Measurements from ENCODE around the gene DDX43. TPM values are rescaled to one million over a fixed set of nuclear protein-coding genes. Genes with fewer than 3 reads are reported as not detected.
"Not testable (repeated sequence)": the region's sequence is repeated elsewhere in the genome, so short reads cannot be mapped to it uniquely, and the experiment has no call there.

The DDX43 gene
- total and polyA plus RNA-seq, 2 donors from 2014 or later = 0.15 to 1.4 TPM

DNA sequence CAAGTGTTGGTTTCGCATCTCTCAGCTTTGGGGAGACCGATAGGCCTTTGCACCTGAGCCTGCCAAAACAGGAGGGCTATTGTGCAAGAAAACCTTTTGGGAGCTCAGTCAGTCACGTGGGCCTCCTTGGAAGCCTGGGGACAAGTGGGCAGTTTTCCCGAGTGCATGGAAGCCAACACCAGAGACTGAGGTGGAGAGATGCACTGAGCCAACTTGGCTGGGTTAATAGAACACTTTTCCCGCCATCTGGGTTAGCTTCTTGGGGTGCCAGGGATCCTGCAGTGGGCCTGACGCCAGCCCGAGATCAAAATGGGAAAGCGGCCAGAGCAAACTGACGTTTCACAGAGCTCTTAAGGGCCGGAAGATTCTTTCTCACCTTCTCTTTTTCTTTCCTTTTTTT lies 22.1 kb upstream of the DDX43 start:
- intact Hi-C loops (cut with DNase I) = no loop called here

DNA sequence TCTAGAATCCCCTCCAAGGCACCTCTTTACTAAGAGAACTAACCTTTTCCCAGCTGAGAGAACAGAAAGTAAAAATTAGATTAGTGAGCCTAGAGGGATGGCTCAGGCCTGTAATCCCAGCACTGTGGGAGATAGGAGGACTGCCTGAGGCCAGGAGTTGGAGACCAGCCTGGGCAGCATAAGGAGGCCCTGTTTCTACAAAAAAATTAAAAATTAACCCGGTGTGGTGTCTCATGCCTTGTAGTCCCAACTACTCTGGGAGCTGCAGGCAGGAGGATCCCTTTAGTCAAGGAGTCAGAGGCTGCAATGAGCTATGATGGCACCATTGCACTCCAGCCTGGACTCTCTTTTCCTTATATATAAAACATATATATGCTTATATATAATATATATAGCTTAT lies 19.4 kb upstream of the DDX43 start:
- intact Hi-C loops (cut with DNase I) = no loop called here
- DNase-seq (no peak), FAIRE-seq (no peak)
- TF ChIP-seq, protein P1, sequence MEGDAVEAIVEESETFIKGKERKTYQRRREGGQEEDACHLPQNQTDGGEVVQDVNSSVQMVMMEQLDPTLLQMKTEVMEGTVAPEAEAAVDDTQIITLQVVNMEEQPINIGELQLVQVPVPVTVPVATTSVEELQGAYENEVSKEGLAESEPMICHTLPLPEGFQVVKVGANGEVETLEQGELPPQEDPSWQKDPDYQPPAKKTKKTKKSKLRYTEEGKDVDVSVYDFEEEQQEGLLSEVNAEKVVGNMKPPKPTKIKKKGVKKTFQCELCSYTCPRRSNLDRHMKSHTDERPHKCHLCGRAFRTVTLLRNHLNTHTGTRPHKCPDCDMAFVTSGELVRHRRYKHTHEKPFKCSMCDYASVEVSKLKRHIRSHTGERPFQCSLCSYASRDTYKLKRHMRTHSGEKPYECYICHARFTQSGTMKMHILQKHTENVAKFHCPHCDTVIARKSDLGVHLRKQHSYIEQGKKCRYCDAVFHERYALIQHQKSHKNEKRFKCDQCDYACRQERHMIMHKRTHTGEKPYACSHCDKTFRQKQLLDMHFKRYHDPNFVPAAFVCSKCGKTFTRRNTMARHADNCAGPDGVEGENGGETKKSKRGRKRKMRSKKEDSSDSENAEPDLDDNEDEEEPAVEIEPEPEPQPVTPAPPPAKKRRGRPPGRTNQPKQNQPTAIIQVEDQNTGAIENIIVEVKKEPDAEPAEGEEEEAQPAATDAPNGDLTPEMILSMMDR (IDR thresholded peaks at IDR 0.05; ENCODE audit: borderline replicate concordance, extremely low read depth, insufficient read depth) = no peak
- Histone ChIP-seq H3K9ac (ENCODE audit: low read length in 3 of 3) (no peak overlapping the region), H3K27ac (ENCODE audit: low read depth in 2 of 2, low read length in 2 of 2) (no peak overlapping the region), H3K4me3 (ENCODE audit: low read length in 3 of 3) (no peak overlapping the region), H3K27me3 (ENCODE audit: control insufficient read depth, insufficient read depth, low read length) (no peaks in the 10 kb centered on the region), H3K9me3 (ENCODE audit: control insufficient read depth in 2 of 3, insufficient read depth in 1 of 3, low read length in 3 of 3) (peaks cover 0 to 5% (median 0%) of the 10 kb centered on the region in 3 donors), H3K36me3 (ENCODE audit: control insufficient read depth in 2 of 3, insufficient read depth in 3 of 3, low read length in 3 of 3) (no peaks in the 10 kb centered on the region), H3K4me1 (ENCODE audit: control insufficient read depth in 2 of 3, insufficient read depth in 2 of 3, low read depth in 1 of 3, low read length in 3 of 3) (no peaks in the 10 kb centered on the region)

More for the DNA sequence above, 22.1 kb upstream of the DDX43 start:
- Histone ChIP-seq H3K9ac (ENCODE audit: low read length in 3 of 3) (no peak overlapping the region), H3K4me3 (ENCODE audit: low read length in 3 of 3) (no peak overlapping the region), H3K4me1 (ENCODE audit: control insufficient read depth in 2 of 3, insufficient read depth in 2 of 3, low read depth in 1 of 3, low read length in 3 of 3) (no peaks in the 10 kb centered on the region), H3K36me3 (ENCODE audit: control insufficient read depth in 2 of 3, insufficient read depth in 3 of 3, low read length in 3 of 3) (no peaks in the 10 kb centered on the region), H3K27ac (ENCODE audit: low read depth in 2 of 2, low read length in 2 of 2) (no peak overlapping the region), H3K9me3 (ENCODE audit: control insufficient read depth in 2 of 3, insufficient read depth in 1 of 3, low read length in 3 of 3) (peaks cover 0 to 5% (median 0%) of the 10 kb centered on the region in 3 donors), H3K27me3 (ENCODE audit: control insufficient read depth, insufficient read depth, low read length) (no peaks in the 10 kb centered on the region)
- no peak for FAIRE-seq
- DNase-seq = no peak
- TF ChIP-seq, protein P1 (IDR thresholded peaks at IDR 0.05; ENCODE audit: borderline replicate concordance, extremely low read depth, insufficient read depth) = no peak

DNA sequence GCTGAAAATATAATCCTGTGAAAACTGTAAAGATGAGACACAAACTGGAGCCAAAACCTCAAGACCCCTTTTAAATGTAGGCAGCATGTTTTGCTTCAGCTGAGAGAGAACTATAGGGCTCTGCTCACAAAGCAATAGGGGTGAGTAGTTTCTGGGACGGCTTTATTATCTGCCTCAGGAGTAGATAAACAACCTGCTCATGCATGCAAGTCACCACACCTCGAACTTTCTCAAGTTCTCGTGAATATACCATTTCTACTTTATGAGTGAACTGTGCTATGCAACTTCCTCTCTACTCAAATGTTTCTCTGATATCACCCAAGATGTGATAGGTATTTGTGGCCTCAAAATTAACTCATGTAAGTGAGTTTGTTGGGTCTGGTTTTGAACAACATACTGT lies 17.4 kb upstream of the DDX43 start:
- Histone ChIP-seq H3K9me3 (ENCODE audit: control insufficient read depth in 2 of 3, insufficient read depth in 1 of 3, low read length in 3 of 3) (peaks cover 0 to 3% (median 0%) of the 10 kb centered on the region in 3 donors), H3K4me1 (ENCODE audit: control insufficient read depth in 2 of 3, insufficient read depth in 2 of 3, low read depth in 1 of 3, low read length in 3 of 3) (no peaks in the 10 kb centered on the region), H3K9ac (ENCODE audit: low read length in 3 of 3) (no peak overlapping the region), H3K36me3 (ENCODE audit: control insufficient read depth in 2 of 3, insufficient read depth in 3 of 3, low read length in 3 of 3) (no peaks in the 10 kb centered on the region), H3K27ac (ENCODE audit: low read depth in 2 of 2, low read length in 2 of 2) (no peak overlapping the region), H3K27me3 (ENCODE audit: control insufficient read depth, insufficient read depth, low read length) (no peaks in the 10 kb centered on the region), H3K4me3 (ENCODE audit: low read length in 3 of 3) (no peak overlapping the region)
- TF ChIP-seq, protein P1 (IDR thresholded peaks at IDR 0.05; ENCODE audit: borderline replicate concordance, extremely low read depth, insufficient read depth) = no peak
- DNase-seq = no peak
- FAIRE-seq = no peak
- intact Hi-C loops (cut with DNase I) = no loop called here

DNA sequence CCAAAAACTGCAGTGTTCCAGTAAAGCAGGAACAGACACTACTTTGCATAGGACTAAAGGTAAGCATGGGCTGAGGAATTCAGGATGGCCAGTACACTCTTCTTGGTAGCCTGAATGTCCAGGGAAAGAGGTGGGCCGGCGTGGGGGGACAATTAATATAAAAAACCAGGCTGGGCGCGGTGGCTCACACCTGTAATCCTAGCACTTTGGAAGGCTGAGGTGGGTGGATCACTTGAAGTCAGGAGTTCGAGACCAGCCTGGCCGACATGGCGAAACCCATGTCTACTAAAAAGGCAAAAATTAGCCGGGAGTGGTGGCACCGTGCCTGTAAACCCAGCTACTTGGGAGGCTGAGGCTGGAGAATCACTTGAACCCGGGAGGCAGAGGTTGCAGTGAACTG lies 13.1 kb upstream of the DDX43 start:
- H3K4me3 ChIP-seq (ENCODE audit: low read length in 3 of 3); intact Hi-C loops (cut with DNase I); DNase-seq; H3K27me3 ChIP-seq (ENCODE audit: control insufficient read depth, insufficient read depth, low read length); H3K27ac ChIP-seq (ENCODE audit: low read depth in 2 of 2, low read length in 2 of 2); H3K9me3 ChIP-seq (ENCODE audit: control insufficient read depth in 2 of 3, insufficient read depth in 1 of 3, low read length in 3 of 3); H3K36me3 ChIP-seq (ENCODE audit: control insufficient read depth in 2 of 3, insufficient read depth in 3 of 3, low read length in 3 of 3); H3K9ac ChIP-seq (ENCODE audit: low read length in 3 of 3); FAIRE-seq; H3K4me1 ChIP-seq (ENCODE audit: control insufficient read depth in 2 of 3, insufficient read depth in 2 of 3, low read depth in 1 of 3, low read length in 3 of 3): not testable (repeated sequence)

Measured in kidney (tissue), 14 donors.